LHCN-M2 (cell line): ENCODE data around the gene PJA1. TPM values are rescaled to one million over a fixed set of nuclear protein-coding genes. Genes with fewer than 3 reads are reported as not detected.

Experiments used
- DNase-seq: peaks from one replicate; pipeline ENCODE4 v3.0.0-alpha.2; 2012; ENCODE audit warnings: low read depth
- total RNA-seq: library from RNA; depleted of rRNA; stranded (reverse); fragments of >200 nt; gene quantifications from 2 replicates; pipeline ENCODE4 v1.2.3, GENCODE V29; 2014

Gene PJA1
- total RNA-seq, 1 experiment from 2014 or later, result 21.0 TPM

- no peak for DNase-seq
These were observed 49.2 kb downstream of the PJA1 start for GRCh38 chrX:69116077-69116476.

DNA sequence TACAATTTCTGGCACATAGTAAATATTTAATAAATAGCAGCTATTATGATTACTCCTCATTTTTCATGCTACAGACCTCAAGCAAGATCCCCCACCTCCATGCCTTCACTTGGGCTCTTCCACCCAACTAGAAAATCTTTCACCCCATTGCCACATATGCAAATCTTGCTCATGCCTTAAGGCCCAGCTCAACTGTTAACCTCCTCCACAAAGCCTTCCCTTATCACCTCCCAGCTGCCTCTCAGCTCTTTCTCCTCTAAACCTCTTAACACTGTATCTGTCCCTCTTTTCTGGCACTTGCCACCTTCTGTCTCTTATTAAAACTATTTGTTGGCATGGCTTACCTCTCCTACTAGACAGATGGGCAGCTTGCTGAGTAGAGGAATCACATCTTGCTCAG is 51.5 kb downstream of the PJA1 start:
- no peak for DNase-seq
